Endothelial cell of umbilical vein (primary cell): ENCODE data around the gene C17orf75. TPM values are rescaled to one million over a fixed set of nuclear protein-coding genes. Genes with fewer than 3 reads are reported as not detected.
A peak's percentile ranks its signal among the peaks of the same experiment; 100 is the strongest.

ENCODE experiments used
- BruUV-seq: library from RNA; stranded (reverse); fragments of 400-500 nt; replicated peaks from 2 replicates; lab custom pipeline; 2021; lab: Mats Ljungman, UMichigan
- CTCF ChIA-PET: fragments of 300-600, 350-600 bp; sonication (Branson Sonifier 250); formaldehyde crosslinking; loops from one replicate; lab custom pipeline; 2021; ENCODE audit warnings: antibody characterized with exemption, inconsistent platforms; lab: Charles Lee
- POLR2A ChIA-PET: fragments of 300-600, 350-600 bp; sonication (Branson Sonifier 250); formaldehyde crosslinking; loops from one replicate; lab custom pipeline; 2021; ENCODE audit warnings: antibody characterized with exemption, inconsistent platforms; lab: Charles Lee
- DNase-seq: peaks from one replicate; pipeline ENCODE4 v3.0.0-alpha.2; 2011; ENCODE audit warnings: low read depth, low spot score
- FAIRE-seq: peaks from 2 replicates; lab custom pipeline; 2011; peaks lifted over from hg19 to GRCh38; lab: Jason Lieb, UNC
- H2AFZ ChIP-seq: 2 replicates; pipeline ENCODE4 v1.6.0; 2012; ENCODE audit warnings: low read depth, low read length, control low read depth, inconsistent platforms
- H3K27ac ChIP-seq: 2 replicates; pipeline ENCODE4 v1.5.1; 2011; ENCODE audit warnings: low read depth, mild to moderate bottlenecking, control low read depth, low read length, moderate library complexity; ENCODE audit not compliant: insufficient read depth
- H3K27me3 ChIP-seq, 2 experiments: 2 replicates each; pipeline versions ENCODE4 v1.6.0 to v1.6.1; 2011; ENCODE audit warnings: low read length in 2 of 2, mixed read lengths in 1 of 2; ENCODE audit not compliant: control insufficient read depth in 2 of 2, insufficient read depth in 2 of 2
- H3K36me3 ChIP-seq, 2 experiments: 2 replicates in 1 of 2; 3 replicates in 1 of 2; pipeline ENCODE4 v1.5.1; 2011; ENCODE audit warnings: low read length in 2 of 2, mild to moderate bottlenecking in 1 of 2, moderate library complexity in 1 of 2; ENCODE audit not compliant: control insufficient read depth in 2 of 2, insufficient read depth in 2 of 2; ENCODE audit errors: extremely low read depth in 1 of 2
- H3K4me1 ChIP-seq: 3 replicates; pipeline ENCODE4 v1.5.1; 2011; ENCODE audit warnings: mild to moderate bottlenecking, low read length; ENCODE audit not compliant: control insufficient read depth, insufficient read depth; ENCODE audit errors: extremely low read depth
- H3K4me2 ChIP-seq: 2 replicates; pipeline ENCODE4 v1.6.1; 2011; ENCODE audit warnings: low read length, control low read depth, mixed read lengths; ENCODE audit not compliant: insufficient read depth
- H3K4me3 ChIP-seq, 3 experiments: fragments of 200-600 bp in 1 of 3; sonication (generic), shearing (Covaris generic) in 1 of 3; replicated peaks in 1 of 3; 2 replicates each; pipeline ENCODE4 v1.5.1; 2011 to 2016; ENCODE audit warnings: control low read depth in 3 of 3, low read length in 3 of 3, mild to moderate bottlenecking in 2 of 3, inconsistent platforms in 1 of 3, low read depth in 1 of 3, moderate library complexity in 1 of 3; ENCODE audit not compliant: insufficient read depth in 1 of 3
- H3K79me2 ChIP-seq: 2 replicates; pipeline ENCODE4 v1.6.0; 2012; ENCODE audit warnings: low read length, inconsistent platforms; ENCODE audit not compliant: control insufficient read depth, insufficient read depth
- H3K9ac ChIP-seq: replicated peaks from 2 replicates; pipeline ENCODE3; 2011; ENCODE audit warnings: low read length, control low read depth; ENCODE audit not compliant: insufficient read depth; ENCODE audit errors: extremely low read depth
- H3K9me1 ChIP-seq: replicated peaks from 3 replicates; pipeline ENCODE4 v1.6.0; 2011; ENCODE audit warnings: mild to moderate bottlenecking, low read length; ENCODE audit not compliant: control insufficient read depth, insufficient read depth; ENCODE audit errors: extremely low read depth
- H3K9me3 ChIP-seq: replicated peaks from 2 replicates; pipeline ENCODE4 v1.5.1; 2012; ENCODE audit warnings: low read length, inconsistent platforms; ENCODE audit not compliant: control insufficient read depth, insufficient read depth
- H4K20me1 ChIP-seq: replicated peaks from 2 replicates; pipeline ENCODE3; 2011; ENCODE audit warnings: mild to moderate bottlenecking, low read length; ENCODE audit not compliant: control insufficient read depth, insufficient read depth; ENCODE audit errors: extremely low read depth
- EZH2 ChIP-seq: IDR thresholded peaks from 2 replicates; pipeline ENCODE4 v1.6.1; 2012; ENCODE audit warnings: borderline replicate concordance, low read depth, mild to moderate bottlenecking, moderate library complexity, low read length, inconsistent platforms; ENCODE audit not compliant: severe bottlenecking
- FOS ChIP-seq: IDR thresholded peaks from 2 replicates; pipeline ENCODE4 v1.6.1; 2011; ENCODE audit warnings: mild to moderate bottlenecking, low read length, moderate library complexity, borderline replicate concordance; ENCODE audit not compliant: insufficient read depth
- GATA2 ChIP-seq: IDR thresholded peaks from 2 replicates; pipeline ENCODE4 v1.7.0; 2011; ENCODE audit warnings: low read depth, mild to moderate bottlenecking, moderate library complexity, mixed read lengths, low read length; ENCODE audit not compliant: insufficient read length, insufficient read depth
- JUN ChIP-seq: IDR thresholded peaks from 2 replicates; pipeline ENCODE4 v1.6.1; 2011; ENCODE audit warnings: borderline replicate concordance, low read depth; ENCODE audit not compliant: insufficient read length, insufficient read depth
- MYC ChIP-seq: IDR thresholded peaks from one replicate; pipeline ENCODE4 v1.6.1; 2011; ENCODE audit warnings: mild to moderate bottlenecking, low read depth, low read length
- POLR2A ChIP-seq: IDR thresholded peaks from 2 replicates; pipeline ENCODE4 v1.6.1; 2012; ENCODE audit warnings: low read depth, mild to moderate bottlenecking, control low read depth, low read length
- POLR2AphosphoS5 ChIP-seq: IDR thresholded peaks from 2 replicates; pipeline ENCODE4 v1.6.1; 2012; ENCODE audit warnings: low read depth, mild to moderate bottlenecking, control low read depth, low read length, moderate library complexity; ENCODE audit not compliant: insufficient read depth
- dilution Hi-C: fragments of 300-500 bp; cut with MboI; formaldehyde crosslinking; loops from one replicate; pipeline ENCODE4 v1.15.0; 2019; ENCODE audit warnings: low sequenced_read_pairs; ENCODE audit not compliant: extremely low pct_ligation_motif_present
- intact Hi-C: fragments of 100-400 bp; cut with micrococcal nuclease; formaldehyde crosslinking; loops from one replicate; pipeline ENCODE4 v1.10.0; 2022
- polyA plus RNA-seq, 4 experiments: library from polyadenylated mRNA; depleted of rRNA in 3 of 4; stranded (reverse) in 3 of 4; unstranded in 1 of 4; fragments of >200 nt; gene quantifications; 2 replicates each; pipeline versions ENCODE4 v1.2.1 to v1.2.3, GENCODE V29; 2011 to 2012; ENCODE audit warnings: missing spikeins in 1 of 4
- total RNA-seq: library from RNA; stranded (reverse); gene quantifications from 2 replicates; pipeline ENCODE4 v1.2.3, GENCODE V29; 2021
- TF ChIP-seq, protein P1 (sequence below): IDR thresholded peaks from 2 replicates; pipeline ENCODE4 v1.6.1; 2011; ENCODE audit not compliant: insufficient read depth, insufficient read length
- TF ChIP-seq, protein P2 (sequence below), 2 donors: IDR thresholded peaks; 1 replicate in 1 of 2; 2 replicates in 1 of 2; pipeline ENCODE4 v1.5.1; 2011; ENCODE audit warnings: low read length in 2 of 2, mild to moderate bottlenecking in 2 of 2, moderate library complexity in 2 of 2, control low read depth in 1 of 2, inconsistent platforms in 1 of 2, low read depth in 1 of 2; ENCODE audit not compliant: insufficient read depth in 1 of 2; ENCODE audit errors: extremely low read depth in 1 of 2

Gene C17orf75
- total and polyA plus RNA-seq, 2 donors (not counting 3 experiments of a cell fraction or from before 2014, with no cell fraction given), result 8.8 to 21.5 TPM

DNA sequence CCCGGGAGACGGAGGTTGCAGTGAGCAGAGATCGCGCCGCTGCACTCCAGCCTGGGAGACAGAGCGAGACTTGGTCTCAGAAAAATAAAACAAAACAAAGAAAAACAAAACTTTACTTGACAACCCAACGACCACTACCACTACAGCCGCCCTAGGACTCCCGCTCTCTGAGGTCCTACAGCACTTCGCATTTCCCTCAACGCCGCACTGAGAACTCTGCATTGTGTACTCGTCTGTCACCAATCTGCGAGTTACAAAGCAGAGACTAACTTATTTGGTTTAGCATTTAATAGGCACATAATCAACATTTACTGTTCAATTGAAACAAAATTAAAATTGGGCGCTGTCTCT lies 7.5 kb upstream of the C17orf75 start:
- DNase-seq (no peak), FAIRE-seq (no peak)
- intact Hi-C loops, result no loop called here
- Histone ChIP-seq H3K79me2 (peaks cover 48% of the 10 kb centered on the region), H3K9me3 (no peaks in the 10 kb centered on the region), H3K27ac (peak overlapping the region; percentile 97), H3K9ac (peak overlapping the region; percentile 100), H3K9me1 (no peaks in the 10 kb centered on the region), H3K4me3 (peak overlapping the region; percentile 91 to 96 (median 93)), H2AFZ (peak overlapping the region; percentile 61), H3K27me3 (no peaks in the 10 kb centered on the region), H3K4me2 (peak overlapping the region; percentile 82), H3K4me1 (peaks cover 18% of the 10 kb centered on the region), H3K36me3 (peaks cover 4 to 6% of the 10 kb centered on the region in 2 experiments), H4K20me1 (peaks cover 6% of the 10 kb centered on the region)
- BruUV-seq, result TSS peak; percentile 84
- TF ChIP-seq MYC (no peak), FOS (no peak)
- dilution Hi-C loops, result no loop called here
- ChIA-PET CTCF (no interaction called here), POLR2A (no interaction called here)

DNA sequence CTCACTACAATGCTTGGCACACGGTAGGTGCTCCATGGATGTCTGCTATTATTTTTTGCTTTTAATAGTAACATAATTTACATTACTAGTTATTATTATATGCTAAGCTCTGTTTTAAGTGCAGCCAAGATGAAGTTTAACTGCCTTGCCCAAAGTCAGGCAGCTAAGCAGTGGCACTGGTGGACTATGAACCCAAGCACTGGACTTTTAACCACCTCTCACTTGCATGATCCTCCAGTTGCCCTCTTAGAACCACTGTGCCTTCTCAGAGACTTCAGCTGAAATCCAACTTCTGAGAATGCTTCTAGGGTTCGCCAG lies 6.5 kb upstream of the C17orf75 start:
- Histone ChIP-seq H3K36me3 (peaks cover 2% of the 10 kb centered on the region in 2 experiments), H3K9ac (no peak overlapping the region), H4K20me1 (peaks cover 6% of the 10 kb centered on the region), H3K27ac (no peak overlapping the region), H3K27me3 (no peaks in the 10 kb centered on the region), H3K4me1 (peaks cover 14% of the 10 kb centered on the region), H2AFZ (no peak overlapping the region), H3K4me2 (no peak overlapping the region), H3K79me2 (peaks cover 38% of the 10 kb centered on the region), H3K4me3 (no peak overlapping the region), H3K9me1 (no peaks in the 10 kb centered on the region), H3K9me3 (no peaks in the 10 kb centered on the region)
- no TSS peak for BruUV-seq
- FAIRE-seq (no peak), DNase-seq (no peak)
- TF ChIP-seq GATA2, result no peak
- TF ChIP-seq MYC, result no peak
- TF ChIP-seq EZH2, result no peak
- no peak for TF ChIP-seq JUN
- TF ChIP-seq, protein P1, sequence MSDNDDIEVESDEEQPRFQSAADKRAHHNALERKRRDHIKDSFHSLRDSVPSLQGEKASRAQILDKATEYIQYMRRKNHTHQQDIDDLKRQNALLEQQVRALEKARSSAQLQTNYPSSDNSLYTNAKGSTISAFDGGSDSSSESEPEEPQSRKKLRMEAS, result no peak
- TF ChIP-seq POLR2A, result no peak
- TF ChIP-seq, protein P2, sequence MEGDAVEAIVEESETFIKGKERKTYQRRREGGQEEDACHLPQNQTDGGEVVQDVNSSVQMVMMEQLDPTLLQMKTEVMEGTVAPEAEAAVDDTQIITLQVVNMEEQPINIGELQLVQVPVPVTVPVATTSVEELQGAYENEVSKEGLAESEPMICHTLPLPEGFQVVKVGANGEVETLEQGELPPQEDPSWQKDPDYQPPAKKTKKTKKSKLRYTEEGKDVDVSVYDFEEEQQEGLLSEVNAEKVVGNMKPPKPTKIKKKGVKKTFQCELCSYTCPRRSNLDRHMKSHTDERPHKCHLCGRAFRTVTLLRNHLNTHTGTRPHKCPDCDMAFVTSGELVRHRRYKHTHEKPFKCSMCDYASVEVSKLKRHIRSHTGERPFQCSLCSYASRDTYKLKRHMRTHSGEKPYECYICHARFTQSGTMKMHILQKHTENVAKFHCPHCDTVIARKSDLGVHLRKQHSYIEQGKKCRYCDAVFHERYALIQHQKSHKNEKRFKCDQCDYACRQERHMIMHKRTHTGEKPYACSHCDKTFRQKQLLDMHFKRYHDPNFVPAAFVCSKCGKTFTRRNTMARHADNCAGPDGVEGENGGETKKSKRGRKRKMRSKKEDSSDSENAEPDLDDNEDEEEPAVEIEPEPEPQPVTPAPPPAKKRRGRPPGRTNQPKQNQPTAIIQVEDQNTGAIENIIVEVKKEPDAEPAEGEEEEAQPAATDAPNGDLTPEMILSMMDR (IDR thresholded peaks at IDR 0.05; ENCODE audit: extremely low read depth in 1 of 2, insufficient read depth in 1 of 2, low read depth in 1 of 2, low read length in 2 of 2), result no peak
- no peak for TF ChIP-seq POLR2AphosphoS5
- TF ChIP-seq FOS, result no peak
- dilution Hi-C loops, result no loop called here
- ChIA-PET CTCF (interaction anchor here (0.9 kb wide), 1 partner anchor 96 kb away, joined by 3 read pairs; the partner anchor contains the start of gene PSMD11), POLR2A (no interaction called here)
- intact Hi-C loops, result no loop called here
